GM23338 (cell line): ENCODE data around the gene PDE4D. TPM values are rescaled to one million over a fixed set of nuclear protein-coding genes. Genes with fewer than 3 reads are reported as not detected.

Source experiments
- ATAC-seq: fragments of 200-7000 bp; cut with Tn5 transposase; 3 replicates; pipeline ENCODE4 v1.9.1; 2020
- DNase-seq: peaks from one replicate; pipeline ENCODE4 v3.0.0-alpha.2; 2015; ENCODE audit warnings: low spot score
- H2AFZ ChIP-seq: fragments of 200-600 bp; sonication (generic); 2 replicates; pipeline ENCODE4 v1.8.0; 2016; ENCODE audit warnings: antibody characterized with exemption, mild to moderate bottlenecking, moderate library complexity
- H3F3A ChIP-seq: fragments of 200-600 bp; sonication (generic); replicated peaks from 2 replicates; pipeline ENCODE4 v1.8.0; 2017; ENCODE audit warnings: antibody characterized with exemption, mixed run types, low read depth
- H3K27ac ChIP-seq: fragments of 200-600 bp; sonication (generic); 2 replicates; pipeline ENCODE4 v1.6.1; 2016; ENCODE audit warnings: low read depth
- H3K27me3 ChIP-seq: fragments of 200-600 bp; sonication (generic); 2 replicates; pipeline ENCODE4 v1.8.0; 2016; ENCODE audit warnings: mild to moderate bottlenecking, mixed run types, moderate library complexity; ENCODE audit not compliant: insufficient read depth
- H3K36me3 ChIP-seq: fragments of 200-600 bp; sonication (generic); 2 replicates; pipeline ENCODE4 v1.8.0; 2016; ENCODE audit warnings: mild to moderate bottlenecking; ENCODE audit not compliant: insufficient read depth
- H3K4me1 ChIP-seq: fragments of 200-600 bp; sonication (generic); 2 replicates; pipeline ENCODE4 v1.8.0; 2016; ENCODE audit warnings: mild to moderate bottlenecking, moderate library complexity; ENCODE audit not compliant: insufficient read depth
- H3K4me2 ChIP-seq: fragments of 200-600 bp; sonication (generic); 2 replicates; pipeline ENCODE4 v1.7.1; 2017; ENCODE audit warnings: mixed run types
- H3K4me3 ChIP-seq: fragments of 200-600 bp; sonication (generic); 2 replicates; pipeline ENCODE4 v1.6.1; 2016; ENCODE audit warnings: mixed run types
- H3K79me2 ChIP-seq: fragments of 200-600 bp; sonication (generic); replicated peaks from 2 replicates; pipeline ENCODE4 v1.8.0; 2017; ENCODE audit warnings: mild to moderate bottlenecking; ENCODE audit not compliant: insufficient read depth
- H3K9me2 ChIP-seq: fragments of 200-600 bp; sonication (generic); 2 replicates; pipeline ENCODE4 v1.8.0; 2017; ENCODE audit not compliant: insufficient read depth
- H4K20me1 ChIP-seq: fragments of 200-600 bp; sonication (generic); replicated peaks from 2 replicates; pipeline ENCODE4 v1.8.0; 2017; ENCODE audit warnings: mild to moderate bottlenecking; ENCODE audit not compliant: insufficient read depth
- H3K27ac Mint-ChIP-seq: 2 replicates; pipeline ENCODE4 v1.8.0; 2020; ENCODE audit warnings: inconsistent platforms, mild to moderate bottlenecking, moderate library complexity, mixed read lengths
- H3K27me3 Mint-ChIP-seq: 3 replicates; pipeline ENCODE4 v1.8.0; 2022; ENCODE audit warnings: low read depth, mild to moderate bottlenecking, moderate library complexity, mixed read lengths, inconsistent platforms; ENCODE audit not compliant: insufficient read depth, poor library complexity
- H3K36me3 Mint-ChIP-seq: 3 replicates; pipeline ENCODE4 v1.8.0; 2021; ENCODE audit warnings: low read depth, mild to moderate bottlenecking, inconsistent platforms, moderate library complexity, mixed read lengths
- H3K4me1 Mint-ChIP-seq: 3 replicates; pipeline ENCODE4 v1.8.0; 2020; ENCODE audit warnings: mild to moderate bottlenecking, inconsistent platforms, mixed read lengths
- H3K4me3 Mint-ChIP-seq: 3 replicates; pipeline ENCODE4 v1.8.0; 2021; ENCODE audit warnings: moderate library complexity, mild to moderate bottlenecking, inconsistent platforms, mixed read lengths
- H3K9me3 Mint-ChIP-seq: 3 replicates; pipeline ENCODE4 v1.8.0; 2020; ENCODE audit warnings: moderate library complexity, mild to moderate bottlenecking, inconsistent platforms, mixed read lengths
- CREB1 ChIP-seq: fragments of 250-450 bp; sonication (Bioruptor Pico); IDR thresholded peaks from 2 replicates; pipeline ENCODE4 v1.5.0; 2020; ENCODE audit warnings: low read depth, mild to moderate bottlenecking, moderate library complexity
- CTCF ChIP-seq, 2 experiments: fragments of 200-600 bp in 1 of 2; sonication (generic) in 1 of 2; conservative IDR thresholded peaks; 2 replicates each; pipeline versions ENCODE4 v1.5.1 to v1.6.1; 2016 to 2017; ENCODE audit warnings: antibody characterized with exemption in 2 of 2, low read depth in 2 of 2, mild to moderate bottlenecking in 2 of 2, moderate library complexity in 1 of 2
- ETS1 ChIP-seq: IDR thresholded peaks from 2 replicates; pipeline ENCODE4 v1.6.1; 2016; ENCODE audit warnings: antibody characterized with exemption
- EZH2 ChIP-seq: fragments of 200-600 bp; sonication (generic); IDR thresholded peaks from one replicate; pipeline ENCODE4 v1.8.0; 2017; ENCODE audit warnings: antibody characterized with exemption, mild to moderate bottlenecking, low read depth; ENCODE audit not compliant: unreplicated experiment
- JUNB ChIP-seq: IDR thresholded peaks from one replicate; pipeline ENCODE4 v1.6.1; 2016; ENCODE audit warnings: antibody characterized with exemption; ENCODE audit not compliant: unreplicated experiment
- NANOG ChIP-seq: IDR thresholded peaks from 2 replicates; pipeline ENCODE4 v1.6.1; 2016; ENCODE audit warnings: antibody characterized with exemption, borderline replicate concordance
- POLR2AphosphoS5 ChIP-seq: IDR thresholded peaks from 2 replicates; pipeline ENCODE4 v1.6.1; 2016; ENCODE audit warnings: antibody characterized with exemption, low read depth
- REST ChIP-seq: IDR thresholded peaks from one replicate; pipeline ENCODE4 v1.6.1; 2018; ENCODE audit warnings: antibody characterized with exemption; ENCODE audit not compliant: unreplicated experiment
- STAT1 ChIP-seq: IDR thresholded peaks from one replicate; pipeline ENCODE4 v1.6.1; 2016; ENCODE audit warnings: antibody characterized with exemption; ENCODE audit not compliant: unreplicated experiment
- ZNF114 ChIP-seq: fragments of 250-450 bp; sonication (Bioruptor Pico); IDR thresholded peaks from 2 replicates; pipeline ENCODE4 v1.5.0; 2020; ENCODE audit warnings: mild to moderate bottlenecking, moderate library complexity
- polyA plus RNA-seq: library from polyadenylated mRNA; unstranded; fragments of >200 nt; fragmentation: Nextera tagmentation; extraction: Ambion mirVana; gene quantifications from 2 replicates; pipeline ENCODE4 v1.2.1, GENCODE V29; 2016
- total RNA-seq: library from RNA; depleted of rRNA; stranded (reverse); fragments of >200 nt; shearing (Covaris generic); gene quantifications from 2 replicates; pipeline ENCODE4 v1.2.3, GENCODE V29; 2014

PDE4D gene
- total and polyA plus RNA-seq, 2 experiments from 2014 or later: 2.1 to 4.7 TPM

GRCh38 chr5:59484618-59485017, 408.9 kb downstream of the PDE4D start:
- DNase-seq (no peak), ATAC-seq (no peak)
- Histone ChIP-seq H4K20me1 (no peaks in the 10 kb centered on the region), H3K79me2 (no peaks in the 10 kb centered on the region), H3K4me1 (peaks cover 22% of the 10 kb centered on the region; the same call in 1 of the 2 replicates), H2AFZ (no peak overlapping the region), H3F3A (no peaks in the 10 kb centered on the region), H3K9me2 (no peaks in the 10 kb centered on the region), H3K4me2 (no peak overlapping the region), H3K36me3 (no peaks in the 10 kb centered on the region), H3K4me3 (no peak overlapping the region), H3K27me3 (no peaks in the 10 kb centered on the region), H3K27ac (no peak overlapping the region)
- Mint-ChIP-seq H3K4me3 (no peak overlapping the region), H3K9me3 (no peaks in the 10 kb centered on the region), H3K4me1 (peaks cover 23% of the 10 kb centered on the region), H3K36me3 (no peaks in the 10 kb centered on the region), H3K27ac (no peak overlapping the region), H3K27me3 (peaks cover 1% of the 10 kb centered on the region)
- TF ChIP-seq ZNF114 (CRISPR knock-in tag) (no peak), POLR2AphosphoS5 (no peak), NANOG (no peak), EZH2 (no peak), CREB1 (CRISPR knock-in tag) (no peak), STAT1 (no peak), REST (no peak), JUNB (no peak)

DNA sequence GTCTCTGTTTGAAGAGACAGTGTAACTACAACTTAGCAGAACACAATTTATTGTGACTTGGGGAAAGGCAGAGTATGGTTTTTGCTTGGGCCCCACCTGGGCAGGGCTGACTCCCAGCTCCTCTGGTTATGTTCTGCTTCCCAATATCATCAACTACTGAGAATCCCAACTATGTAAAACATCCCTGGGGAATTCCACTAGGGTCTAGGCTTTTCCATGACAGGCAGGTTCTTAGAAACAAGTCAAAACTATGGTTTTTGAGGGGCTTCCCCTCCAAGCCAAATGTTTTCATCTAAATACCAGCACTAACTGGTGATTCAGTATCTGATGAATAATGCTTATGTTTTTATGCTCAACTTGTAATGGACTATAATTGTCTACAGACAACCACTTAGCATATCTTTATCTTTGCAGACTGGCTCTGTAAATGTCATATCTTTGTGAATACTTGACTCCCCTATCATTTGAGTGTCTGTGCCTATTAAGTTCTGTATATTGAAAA, 409.5 kb downstream of the PDE4D start:
- Histone ChIP-seq H3K36me3 (no peaks in the 10 kb centered on the region), H3K79me2 (no peaks in the 10 kb centered on the region), H3K4me3 (no peak overlapping the region), H2AFZ (no peak overlapping the region), H3F3A (no peaks in the 10 kb centered on the region), H3K27me3 (no peaks in the 10 kb centered on the region), H4K20me1 (no peaks in the 10 kb centered on the region), H3K9me2 (no peaks in the 10 kb centered on the region), H3K4me2 (no peak overlapping the region), H3K27ac (peak overlapping the region; percentile 16; the same call in 1 of the 2 replicates), H3K4me1 (peaks cover 24% of the 10 kb centered on the region)
- peaks cover 29% of the 10 kb centered on the region for H3K4me1 Mint-ChIP-seq
- no peak overlapping the region for H3K27ac Mint-ChIP-seq
- peaks cover 1% of the 10 kb centered on the region for H3K27me3 Mint-ChIP-seq
- DNase-seq (peak; percentile 55), ATAC-seq (peak; percentile 51; the same call in 2 of the 3 replicates)
- H3K9me3 Mint-ChIP-seq: no peaks in the 10 kb centered on the region
- no peak overlapping the region for H3K4me3 Mint-ChIP-seq
- no peaks in the 10 kb centered on the region for H3K36me3 Mint-ChIP-seq
- TF ChIP-seq EZH2: no peak
- TF ChIP-seq CTCF (conservative IDR thresholded peaks at IDR 0.05; ENCODE audit: low read depth in 2 of 2): no peak
- no peak for TF ChIP-seq REST
- TF ChIP-seq STAT1: no peak
- no peak for TF ChIP-seq ZNF114 (CRISPR knock-in tag)
- no peak for TF ChIP-seq ETS1
